HCT116 (cell line): ENCODE data around the gene C17orf100. TPM values are rescaled to one million over a fixed set of nuclear protein-coding genes. Genes with fewer than 3 reads are reported as not detected.

ENCODE experiments used
- ATAC-seq: fragments of 200-7000 bp; cut with Tn5 transposase; 2 replicates; pipeline ENCODE4 v1.9.1; 2020; ENCODE audit warnings: mild to moderate bottlenecking, moderate library complexity
- BruUV-seq: library from RNA; stranded (reverse); fragments of 400-500 nt; replicated peaks from 2 replicates; lab custom pipeline; 2021; lab: Mats Ljungman, UMichigan
- CTCF ChIA-PET: fragments of 300-600 bp; sonication (Branson Sonifier 250); formaldehyde crosslinking; loops from one replicate; lab custom pipeline; 2021; ENCODE audit warnings: antibody characterized with exemption; lab: Charles Lee
- POLR2A ChIA-PET: fragments of 300-600, 350-600 bp; sonication (Branson Sonifier 250); formaldehyde crosslinking; loops from one replicate; lab custom pipeline; 2021; ENCODE audit warnings: antibody characterized with exemption; lab: Charles Lee
- RAD21 ChIA-PET, 2 experiments: fragments of 300-600 bp; sonication (Branson Sonifier 250); formaldehyde crosslinking; loops; one replicate each; lab custom pipeline; 2023; ENCODE audit warnings: low total read pairs in 2 of 2; ENCODE audit not compliant: uncharacterized antibody in 2 of 2, unreplicated experiment in 2 of 2, low non-redundant PET in 1 of 2; lab: Charles Lee
- DNase-seq: peaks from one replicate; pipeline ENCODE4 v3.0.0-alpha.2; 2010; ENCODE audit warnings: low read depth, low spot score
- H2AFZ ChIP-seq: fragments of 200-600 bp; shearing (Covaris generic), sonication (generic); 2 replicates; pipeline ENCODE4 v1.6.1; 2017; ENCODE audit warnings: low read depth, mixed run types, mixed read lengths, antibody characterized with exemption, low read length; ENCODE audit not compliant: poor library complexity, severe bottlenecking
- H3K27ac ChIP-seq: 2 replicates; pipeline ENCODE4 v1.5.1; 2012; ENCODE audit warnings: low read depth, low read length
- H3K27me3 ChIP-seq: fragments of 200-600 bp; sonication (generic); 2 replicates; pipeline ENCODE4 v1.6.1; 2016; ENCODE audit warnings: mixed run types, low read length, mixed read lengths; ENCODE audit not compliant: insufficient read depth
- H3K36me3 ChIP-seq, 2 experiments: fragments of 200-500 bp in 1 of 2; fragments of 200-600 bp in 1 of 2; sonication (Bioruptor generic) in 1 of 2; sonication (generic) in 1 of 2; 2 replicates each; pipeline versions ENCODE4 v1.5.1 to v1.6.1; 2014 to 2016; ENCODE audit warnings: low read length in 2 of 2, inconsistent platforms in 1 of 2, mixed read lengths in 1 of 2, mixed run types in 1 of 2; ENCODE audit not compliant: insufficient read depth in 2 of 2, control insufficient read depth in 1 of 2
- H3K4me1 ChIP-seq, 2 experiments: fragments of 200-600 bp in 1 of 2; sonication (generic) in 1 of 2; 2 replicates each; pipeline versions ENCODE4 v1.5.1 to v1.6.1; 2012 to 2017; ENCODE audit warnings: low read length in 2 of 2, inconsistent platforms in 1 of 2, mild to moderate bottlenecking in 1 of 2, mixed read lengths in 1 of 2, mixed run types in 1 of 2, moderate library complexity in 1 of 2; ENCODE audit not compliant: insufficient read depth in 2 of 2, control insufficient read depth in 1 of 2
- H3K4me2 ChIP-seq: fragments of 200-600 bp; sonication (generic); 2 replicates; pipeline ENCODE4 v1.6.1; 2017; ENCODE audit warnings: mixed run types, low read length, mixed read lengths
- H3K4me3 ChIP-seq, 2 experiments: fragments of 200-600 bp in 1 of 2; sonication (generic) in 1 of 2; replicated peaks in 1 of 2; 2 replicates each; pipeline ENCODE4 v1.5.1; 2011 to 2016; ENCODE audit warnings: low read length in 2 of 2, control low read depth in 1 of 2, low read depth in 1 of 2, mild to moderate bottlenecking in 1 of 2, mixed read lengths in 1 of 2, mixed run types in 1 of 2
- H3K79me2 ChIP-seq: fragments of 200-600 bp; sonication (generic); 2 replicates; pipeline ENCODE4 v1.6.1; 2017; ENCODE audit warnings: mild to moderate bottlenecking, mixed run types, low read length, moderate library complexity, mixed read lengths; ENCODE audit not compliant: insufficient read depth
- H3K9ac ChIP-seq: fragments of 200-600 bp; sonication (generic); 2 replicates; pipeline ENCODE4 v1.6.1; 2016; ENCODE audit warnings: low read length, mixed read lengths
- H3K9me2 ChIP-seq: fragments of 200-600 bp; sonication (generic), shearing (Covaris generic); 2 replicates; pipeline ENCODE4 v1.6.1; 2017; ENCODE audit warnings: mixed run types, mild to moderate bottlenecking, moderate library complexity; ENCODE audit not compliant: insufficient read depth
- H3K9me3 ChIP-seq, 2 experiments: fragments of 200-500 bp in 1 of 2; fragments of 200-600 bp in 1 of 2; sonication (Bioruptor generic) in 1 of 2; sonication (generic) in 1 of 2; 2 replicates each; pipeline ENCODE4 v1.6.1; 2014 to 2017; ENCODE audit warnings: low read length in 2 of 2, mixed read lengths in 2 of 2, inconsistent platforms in 1 of 2, low read depth in 1 of 2, mild to moderate bottlenecking in 1 of 2, mixed run types in 1 of 2, moderate library complexity in 1 of 2; ENCODE audit not compliant: control insufficient read depth in 1 of 2, insufficient read depth in 1 of 2
- H4K20me1 ChIP-seq: fragments of 200-600 bp; sonication (generic), shearing (Covaris generic); 2 replicates; pipeline ENCODE4 v1.6.1; 2017; ENCODE audit warnings: mixed run types, mild to moderate bottlenecking, moderate library complexity; ENCODE audit not compliant: insufficient read depth
- CBX3 ChIP-seq: IDR thresholded peaks from 2 replicates; pipeline ENCODE4 v1.6.1; 2012; ENCODE audit warnings: low read depth
- CEBPB ChIP-seq: IDR thresholded peaks from 2 replicates; pipeline ENCODE4 v1.6.1; 2012; ENCODE audit warnings: low read depth
- POLR2A ChIP-seq: IDR thresholded peaks from 2 replicates; pipeline ENCODE4 v1.7.0; 2011; ENCODE audit warnings: borderline replicate concordance; ENCODE audit not compliant: insufficient read depth, insufficient read length; ENCODE audit errors: extremely low read depth
- POLR2AphosphoS5 ChIP-seq: IDR thresholded peaks from 2 replicates; pipeline ENCODE4 v1.6.1; 2011; ENCODE audit warnings: mild to moderate bottlenecking, low read depth, low read length, moderate library complexity
- SIN3A ChIP-seq: IDR thresholded peaks from 2 replicates; pipeline ENCODE4 v1.6.1; 2012; ENCODE audit warnings: low read depth
- SP1 ChIP-seq: IDR thresholded peaks from 2 replicates; pipeline ENCODE4 v1.6.1; 2012; ENCODE audit warnings: low read depth
- SRF ChIP-seq: IDR thresholded peaks from 2 replicates; pipeline ENCODE4 v1.6.1; 2012; ENCODE audit warnings: low read depth
- TCF7L2 ChIP-seq: IDR thresholded peaks from 2 replicates; pipeline ENCODE4 v1.7.0; 2011; ENCODE audit warnings: borderline replicate concordance, inconsistent platforms; ENCODE audit not compliant: insufficient read depth, insufficient read length; ENCODE audit errors: extremely low read depth
- YY1 ChIP-seq: IDR thresholded peaks from 2 replicates; pipeline ENCODE4 v1.6.1; 2011; ENCODE audit warnings: low read length, low read depth, moderate library complexity, mild to moderate bottlenecking; ENCODE audit not compliant: insufficient replicate concordance; ENCODE audit errors: extremely low read depth
- ZFX ChIP-seq: fragments of 450-650 bp; IDR thresholded peaks from 2 replicates; pipeline ENCODE4 v1.6.1; 2017
- intact Hi-C: fragments of 100-400 bp; cut with micrococcal nuclease; formaldehyde crosslinking; loops from 2 replicates; pipeline ENCODE4 v1.10.0; 2022
- total RNA-seq: library from RNA; stranded (reverse); gene quantifications from one replicate; pipeline ENCODE4 v1.2.1, GENCODE V29; 2021; ENCODE audit not compliant: unreplicated experiment

Gene C17orf100
- total RNA-seq, 1 experiment from 2014 or later, result 0.76 TPM

GRCh38 chr17:6683730-6684459 lies 32.3 kb downstream of the C17orf100 start:
- H3K9me3 ChIP-seq, result no peaks in the 10 kb centered on the region
- TF ChIP-seq SP1, result no peak
- no peak for TF ChIP-seq POLR2A
- TF ChIP-seq YY1, result no peak
- no peak for TF ChIP-seq POLR2AphosphoS5
- no peak for TF ChIP-seq SIN3A
- TF ChIP-seq, all 23 proteins: peak for 0
- H4K20me1 ChIP-seq, result no peaks in the 10 kb centered on the region
- ChIA-PET RAD21 (no interaction called here), CTCF (no interaction called here), POLR2A (no interaction called here)
- no peak overlapping the region for H3K4me2 ChIP-seq
- no peaks in the 10 kb centered on the region for H3K9me2 ChIP-seq
- H3K79me2 ChIP-seq, result no peaks in the 10 kb centered on the region
- H3K4me1 ChIP-seq, result no peaks in the 10 kb centered on the region
- H2AFZ ChIP-seq, result no peak overlapping the region
- no peak for ATAC-seq
- no peak for DNase-seq
- intact Hi-C loops, result no loop called here
- no peak overlapping the region for H3K4me3 ChIP-seq
- H3K27ac ChIP-seq, result no peak overlapping the region
- no TSS peak for BruUV-seq
- H3K27me3 ChIP-seq, result no peaks in the 10 kb centered on the region
- no peak overlapping the region for H3K9ac ChIP-seq
- no peaks in the 10 kb centered on the region for H3K36me3 ChIP-seq

- Histone ChIP-seq H4K20me1 (no peaks in the 10 kb centered on the region), H3K9ac (no peak overlapping the region), H3K27ac (no peak overlapping the region), H3K9me2 (no peaks in the 10 kb centered on the region), H3K36me3 (no peaks in the 10 kb centered on the region), H2AFZ (no peak overlapping the region), H3K79me2 (no peaks in the 10 kb centered on the region), H3K4me3 (no peak overlapping the region), H3K4me1 (no peaks in the 10 kb centered on the region), H3K27me3 (no peaks in the 10 kb centered on the region), H3K4me2 (no peak overlapping the region), H3K9me3 (no peaks in the 10 kb centered on the region)
- no TSS peak for BruUV-seq
- intact Hi-C loops, result no loop called here
- CTCF ChIA-PET, result no interaction called here
- RAD21 ChIA-PET, result no interaction called here
- DNase-seq (no peak), ATAC-seq (no peak)
- TF ChIP-seq SP1 (no peak), POLR2A (no peak), SRF (no peak), TCF7L2 (no peak), YY1 (no peak), CEBPB (no peak), ZFX (no peak), CBX3 (no peak)
- POLR2A ChIA-PET, result no interaction called here
These were observed 32.9 kb downstream of the C17orf100 start for GRCh38 chr17:6684460-6684783.
